Esophagus mucosa (tissue), 1 donor: Measurements from ENCODE around the gene UGT1A1. TPM values are rescaled to one million over a fixed set of nuclear protein-coding genes. Genes with fewer than 3 reads are reported as not detected.

ENCODE experiments used
- ATAC-seq: fragments of 200-7000 bp; cut with Tn5 transposase; one replicate; pipeline ENCODE4 v1.9.1; 2020
- total RNA-seq: library from RNA; stranded (reverse); gene quantifications from one replicate; pipeline ENCODE4 v1.2.4, GENCODE V29; 2023
- donor health status: DM: yes; HTN: yes; CAD: no.

Gene UGT1A1
- total RNA-seq, 1 donor from 2014 or later = 0.56 TPM

GRCh38 chr2:233818639-233819621 lies 58.9 kb downstream of the UGT1A1 start:
- no peak for ATAC-seq

GRCh38 chr2:233819884-233820773 lies 60.1 kb downstream of the UGT1A1 start:
- ATAC-seq = no peak

GRCh38 chr2:233820774-233821105 lies 60.7 kb downstream of the UGT1A1 start:
- no peak for ATAC-seq

- ATAC-seq = no peak
Observed at GRCh38 chr2:233821196-233821595, 61.1 kb downstream of the UGT1A1 start.

GRCh38 chr2:233821709-233822100 lies 61.6 kb downstream of the UGT1A1 start:
- no peak for ATAC-seq

DNA sequence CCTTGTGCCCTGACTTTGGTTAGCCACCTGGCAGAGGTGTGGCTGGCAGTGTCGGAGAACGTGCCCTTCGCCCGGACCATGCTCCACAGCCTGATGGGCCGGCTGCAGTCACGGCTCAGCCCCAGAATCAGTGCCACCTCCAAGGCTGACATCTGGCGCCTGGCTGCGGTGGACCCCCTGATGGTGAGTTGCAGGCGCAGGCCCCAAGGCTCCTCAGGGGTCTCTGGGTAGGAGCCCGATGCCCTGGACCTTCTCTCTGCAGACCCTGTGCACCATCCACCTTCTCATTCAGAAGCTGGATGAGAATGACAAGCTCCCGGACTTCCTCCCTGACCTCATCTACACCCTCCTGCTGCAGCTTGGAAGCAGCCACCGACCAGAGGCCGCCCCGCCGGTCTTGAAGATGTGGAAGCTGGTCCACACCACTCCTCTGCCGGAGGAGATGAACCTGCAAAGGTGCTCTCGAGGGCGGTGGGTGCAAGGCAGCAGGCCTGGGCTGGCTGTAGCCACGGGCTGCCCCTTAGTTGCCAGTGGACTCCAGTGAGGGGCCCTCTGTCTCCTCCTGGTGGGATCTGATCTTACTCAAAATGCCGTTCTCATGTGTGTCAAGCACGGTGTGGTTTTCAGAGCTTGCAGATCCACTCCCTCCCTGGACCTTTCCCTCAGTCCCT lies 62.2 kb downstream of the UGT1A1 start:
- ATAC-seq = no peak

Other genes starting within 250 kb of the UGT1A1 start
- gene USP40, start 193.5 kb upstream of the UGT1A1 start, total RNA-seq = 28.6 TPM
- 0.16 TPM for gene UGT1A8, start 142.6 kb upstream of the UGT1A1 start, total RNA-seq
- gene UGT1A10, start 123.8 kb upstream of the UGT1A1 start, total RNA-seq = 6.9 TPM
- 0.08 TPM for gene UGT1A9, start 88.4 kb upstream of the UGT1A1 start, total RNA-seq
- gene UGT1A7, start 78.4 kb upstream of the UGT1A1 start, total RNA-seq = 13.9 TPM
- gene UGT1A6, start 67.4 kb upstream of the UGT1A1 start, total RNA-seq = 11.2 TPM
- gene UGT1A5, start 47.4 kb upstream of the UGT1A1 start, total RNA-seq = 0.68 TPM
- 0.80 TPM for gene UGT1A4, start 41.5 kb upstream of the UGT1A1 start, total RNA-seq
- gene UGT1A3, start 31.2 kb upstream of the UGT1A1 start, total RNA-seq = 0.28 TPM
- 0.52 TPM for gene MROH2A, start 18.1 kb downstream of the UGT1A1 start, total RNA-seq
- 9.4 TPM for gene HJURP, start 94.3 kb downstream of the UGT1A1 start, total RNA-seq
- gene TRPM8, start 157.1 kb downstream of the UGT1A1 start, total RNA-seq = not detected